HepG2 (cell line): Measurements from ENCODE around the gene FAAP20. TPM values are rescaled to one million over a fixed set of nuclear protein-coding genes. Genes with fewer than 3 reads are reported as not detected.

ENCODE experiments used
- CCAR2 ChIP-seq: fragments of 200-400 bp; formaldehyde crosslinking; optimal IDR thresholded peaks from 2 replicates; pipeline ENCODE3; 2018; ENCODE audit warnings: low read depth, mild to moderate bottlenecking, low read length, moderate library complexity
- CEBPB ChIP-seq: IDR thresholded peaks from 2 replicates; pipeline ENCODE4 v1.6.1; 2011; ENCODE audit warnings: low read depth, low read length, improper control_type of control experiment, borderline replicate concordance
- FOXP1 ChIP-seq, 2 experiments: fragments of 450-650 bp in 1 of 2; IDR thresholded peaks; 2 replicates each; pipeline ENCODE4 v1.6.1; 2017 to 2018; ENCODE audit warnings: antibody characterized with exemption in 1 of 2
- HINFP ChIP-seq: sonication (generic); formaldehyde crosslinking; IDR thresholded peaks from 2 replicates; pipeline ENCODE4 v1.4.0; 2020; ENCODE audit warnings: low read depth, mild to moderate bottlenecking, missing genetic modification reagents
- MED1 ChIP-seq: sonication (generic); formaldehyde crosslinking; IDR thresholded peaks from 2 replicates; pipeline ENCODE4 v1.4.0; 2020; ENCODE audit warnings: missing genetic modification reagents
- MYPOP ChIP-seq: sonication (generic); formaldehyde crosslinking; IDR thresholded peaks from 2 replicates; pipeline ENCODE4 v1.8.1; 2023; ENCODE audit warnings: mild to moderate bottlenecking, moderate library complexity, missing genetic modification reagents
- NR2C2 ChIP-seq: sonication (generic); formaldehyde crosslinking; IDR thresholded peaks from 2 replicates; pipeline ENCODE4 v1.4.0; 2020; ENCODE audit warnings: missing genetic modification reagents, mild to moderate bottlenecking, moderate library complexity, borderline replicate concordance
- NR2F6 ChIP-seq, 2 experiments: IDR thresholded peaks; 2 replicates each; pipeline ENCODE4 v1.6.1; 2016; ENCODE audit warnings: antibody characterized with exemption in 1 of 2, mild to moderate bottlenecking in 1 of 2
- POLR2AphosphoS5 ChIP-seq: IDR thresholded peaks from 2 replicates; pipeline ENCODE4 v1.6.1; 2012; ENCODE audit warnings: low read depth, low read length
- REXO4 ChIP-seq: sonication (generic); formaldehyde crosslinking; IDR thresholded peaks from 2 replicates; pipeline ENCODE4 v1.8.0; 2022; ENCODE audit warnings: missing genetic modification reagents, mild to moderate bottlenecking, borderline replicate concordance
- SIN3A ChIP-seq: IDR thresholded peaks from 2 replicates; pipeline ENCODE4 v1.6.1; 2011; ENCODE audit warnings: low read depth, mild to moderate bottlenecking, control low read depth, low read length, borderline replicate concordance
- SRSF9 ChIP-seq: fragments of 200-400 bp; formaldehyde crosslinking; IDR thresholded peaks from 2 replicates; pipeline ENCODE4 v1.6.1; 2018; ENCODE audit warnings: borderline replicate concordance, mild to moderate bottlenecking, low read depth, low read length; ENCODE audit not compliant: insufficient read depth, poor library complexity, severe bottlenecking
- TBL1XR1 ChIP-seq: fragments of 150-350 bp; IDR thresholded peaks from 2 replicates; pipeline ENCODE4 v1.6.1; 2014; ENCODE audit warnings: borderline replicate concordance, low read length; ENCODE audit not compliant: partially characterized antibody
- ZBTB46 ChIP-seq: sonication (generic); formaldehyde crosslinking; IDR thresholded peaks from 2 replicates; pipeline ENCODE4 v1.4.0; 2020; ENCODE audit warnings: mild to moderate bottlenecking, missing genetic modification reagents, borderline replicate concordance
- ZNF770 ChIP-seq: sonication (generic); formaldehyde crosslinking; IDR thresholded peaks from 2 replicates; pipeline ENCODE4 v1.5.0; 2020; ENCODE audit warnings: mild to moderate bottlenecking, missing genetic modification reagents
- ZNF775 ChIP-seq: sonication (generic); formaldehyde crosslinking; IDR thresholded peaks from 2 replicates; pipeline ENCODE4 v1.4.0; 2020; ENCODE audit warnings: missing genetic modification reagents, mild to moderate bottlenecking, moderate library complexity, borderline replicate concordance
- ZSCAN29 ChIP-seq: sonication (generic); formaldehyde crosslinking; conservative IDR thresholded peaks from 2 replicates; pipeline ENCODE4 v1.4.0; 2020; ENCODE audit warnings: mild to moderate bottlenecking, missing genetic modification reagents
- polyA plus RNA-seq, 8 experiments: library from polyadenylated mRNA; depleted of rRNA in 3 of 8; stranded (reverse) in 7 of 8; unstranded in 1 of 8; fragments of >200 nt; fragmentation: Illumina TruSeq in 4 of 8; extraction: Trizol in 4 of 8; gene quantifications; 2 replicates each; pipeline versions ENCODE4 v1.2.1 to v1.2.3, GENCODE V29; 2011 to 2016; ENCODE audit warnings: low read depth in 4 of 8, missing spikeins in 1 of 8, mixed read lengths in 1 of 8; ENCODE audit not compliant: insufficient read depth in 1 of 8
- total RNA-seq, 5 experiments: library from RNA; depleted of rRNA; stranded (reverse); fragments of >200 nt; fragmentation: Illumina TruSeq; extraction: Trizol; gene quantifications; 2 replicates each; pipeline ENCODE4 v1.2.3, GENCODE V29; 2016; ENCODE audit warnings: low read depth in 1 of 5
- TF ChIP-seq, protein P1 (sequence below): sonication (generic); formaldehyde crosslinking; IDR thresholded peaks from 2 replicates; pipeline ENCODE4 v1.9.0; 2021; ENCODE audit warnings: missing genetic modification reagents, mild to moderate bottlenecking, borderline replicate concordance
- TF ChIP-seq, protein P2 (sequence below): IDR thresholded peaks from 2 replicates; pipeline ENCODE4 v1.6.1; 2018; ENCODE audit warnings: missing genetic modification reagents

FAAP20 gene
- total and polyA plus RNA-seq, 2 of the 13 experiments (the other 11 are each of a cell fraction or from before 2014, with no cell fraction given), result 9.6 to 10.8 TPM

DNA sequence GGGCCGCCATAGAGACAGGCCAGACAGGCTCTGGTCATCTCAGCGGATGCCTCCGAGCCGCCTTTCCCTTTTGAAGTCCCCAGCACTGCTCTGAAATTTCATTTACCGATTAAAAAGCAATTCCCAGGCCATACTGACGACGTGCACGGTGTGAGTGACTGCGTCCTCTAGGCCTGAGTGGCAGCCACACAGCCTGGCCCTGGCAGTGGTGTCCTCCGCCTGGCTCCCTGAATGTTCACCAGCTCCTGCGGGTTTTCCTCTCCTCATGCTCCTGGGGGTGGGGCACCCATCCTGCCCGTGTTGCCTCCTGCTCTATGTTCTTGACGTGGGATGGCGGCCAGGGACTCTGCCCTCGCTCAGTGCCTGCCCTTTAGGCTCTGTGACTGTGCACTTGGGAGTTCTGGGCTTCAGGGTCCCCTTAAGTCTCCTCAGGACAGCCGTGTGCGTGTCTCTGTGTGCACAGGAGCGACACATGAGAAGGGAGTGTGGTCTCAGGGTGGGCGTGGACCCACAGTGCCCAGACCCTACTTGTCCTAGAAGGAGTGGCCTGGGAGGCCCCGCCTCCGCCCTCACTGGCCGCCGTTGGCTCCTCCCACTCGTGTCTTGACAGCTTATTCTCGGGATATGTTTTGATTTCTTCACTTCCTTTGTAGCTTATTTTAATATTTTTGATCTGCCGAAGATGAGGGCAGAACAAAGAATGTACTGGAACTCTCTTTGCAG lies 37.1 kb upstream of the FAAP20 start (continued):
- TF ChIP-seq ZNF770 (no peak), ZNF775 (CRISPR knock-in tag) (no peak), CEBPB (no peak), SRSF9 (no peak), ZBTB46 (no peak), NR2F6 (IDR thresholded peaks at IDR 0.05) (no peak), NR2F6 (CRISPR knock-in tag; IDR thresholded peaks at IDR 0.05) (peak; percentile 3; the same call in 1 of the 2 replicates), HINFP (CRISPR knock-in tag) (no peak), TBL1XR1 (peak; percentile 16), MYPOP (0 out of 2 replicates have a peak, but pooled peaks have one; percentile 13), FOXP1 (IDR thresholded peaks at IDR 0.05) (no peak), FOXP1 (CRISPR knock-in tag; IDR thresholded peaks at IDR 0.05) (no peak), NR2C2 (no peak), POLR2AphosphoS5 (peak; percentile 47; the same call in 1 of the 2 replicates), MED1 (CRISPR knock-in tag) (peak; percentile 25; the same call in 1 of the 2 replicates), ZSCAN29 (no peak), CCAR2 (no peak), REXO4 (CRISPR knock-in tag) (no peak), SIN3A (0 out of 2 replicates have a peak, but pooled peaks have one; percentile 30)
- TF ChIP-seq, protein P1, sequence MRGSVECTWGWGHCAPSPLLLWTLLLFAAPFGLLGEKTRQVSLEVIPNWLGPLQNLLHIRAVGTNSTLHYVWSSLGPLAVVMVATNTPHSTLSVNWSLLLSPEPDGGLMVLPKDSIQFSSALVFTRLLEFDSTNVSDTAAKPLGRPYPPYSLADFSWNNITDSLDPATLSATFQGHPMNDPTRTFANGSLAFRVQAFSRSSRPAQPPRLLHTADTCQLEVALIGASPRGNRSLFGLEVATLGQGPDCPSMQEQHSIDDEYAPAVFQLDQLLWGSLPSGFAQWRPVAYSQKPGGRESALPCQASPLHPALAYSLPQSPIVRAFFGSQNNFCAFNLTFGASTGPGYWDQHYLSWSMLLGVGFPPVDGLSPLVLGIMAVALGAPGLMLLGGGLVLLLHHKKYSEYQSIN, result no peak
- TF ChIP-seq, protein P2, sequence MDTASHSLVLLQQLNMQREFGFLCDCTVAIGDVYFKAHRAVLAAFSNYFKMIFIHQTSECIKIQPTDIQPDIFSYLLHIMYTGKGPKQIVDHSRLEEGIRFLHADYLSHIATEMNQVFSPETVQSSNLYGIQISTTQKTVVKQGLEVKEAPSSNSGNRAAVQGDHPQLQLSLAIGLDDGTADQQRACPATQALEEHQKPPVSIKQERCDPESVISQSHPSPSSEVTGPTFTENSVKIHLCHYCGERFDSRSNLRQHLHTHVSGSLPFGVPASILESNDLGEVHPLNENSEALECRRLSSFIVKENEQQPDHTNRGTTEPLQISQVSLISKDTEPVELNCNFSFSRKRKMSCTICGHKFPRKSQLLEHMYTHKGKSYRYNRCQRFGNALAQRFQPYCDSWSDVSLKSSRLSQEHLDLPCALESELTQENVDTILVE (CRISPR knock-in tag), result 0 out of 2 replicates have a peak, but pooled peaks have one; percentile 5
